Esophagus squamous epithelium (tissue), 4 donors: Measurements from ENCODE around the gene MIA3.

Experiments used
- POLR2A ChIP-seq, 4 donors: fragments of 450-650 bp; IDR thresholded peaks; one replicate each; pipeline ENCODE4 v1.6.1; 2017; ENCODE audit warnings: antibody characterized with exemption in 4 of 4, mild to moderate bottlenecking in 4 of 4, moderate library complexity in 3 of 4
- TF ChIP-seq, protein P1 (sequence below), 6 experiments: fragments of 450-650 bp in 4 of 6; fragments of 200-600 bp in 2 of 6; sonication (generic) in 2 of 6; IDR thresholded peaks; one replicate each; pipeline ENCODE4 v1.5.1; 2016 to 2019; ENCODE audit warnings: antibody characterized with exemption in 6 of 6, mild to moderate bottlenecking in 4 of 6, moderate library complexity in 4 of 6

- no peak for TF ChIP-seq POLR2A (IDR thresholded peaks at IDR 0.05)
- TF ChIP-seq, protein P1, sequence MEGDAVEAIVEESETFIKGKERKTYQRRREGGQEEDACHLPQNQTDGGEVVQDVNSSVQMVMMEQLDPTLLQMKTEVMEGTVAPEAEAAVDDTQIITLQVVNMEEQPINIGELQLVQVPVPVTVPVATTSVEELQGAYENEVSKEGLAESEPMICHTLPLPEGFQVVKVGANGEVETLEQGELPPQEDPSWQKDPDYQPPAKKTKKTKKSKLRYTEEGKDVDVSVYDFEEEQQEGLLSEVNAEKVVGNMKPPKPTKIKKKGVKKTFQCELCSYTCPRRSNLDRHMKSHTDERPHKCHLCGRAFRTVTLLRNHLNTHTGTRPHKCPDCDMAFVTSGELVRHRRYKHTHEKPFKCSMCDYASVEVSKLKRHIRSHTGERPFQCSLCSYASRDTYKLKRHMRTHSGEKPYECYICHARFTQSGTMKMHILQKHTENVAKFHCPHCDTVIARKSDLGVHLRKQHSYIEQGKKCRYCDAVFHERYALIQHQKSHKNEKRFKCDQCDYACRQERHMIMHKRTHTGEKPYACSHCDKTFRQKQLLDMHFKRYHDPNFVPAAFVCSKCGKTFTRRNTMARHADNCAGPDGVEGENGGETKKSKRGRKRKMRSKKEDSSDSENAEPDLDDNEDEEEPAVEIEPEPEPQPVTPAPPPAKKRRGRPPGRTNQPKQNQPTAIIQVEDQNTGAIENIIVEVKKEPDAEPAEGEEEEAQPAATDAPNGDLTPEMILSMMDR (IDR thresholded peaks at IDR 0.05): no peak
Observed at GRCh38 chr1:222600281-222600680, 17.6 kb upstream of the MIA3 start.
